Right hindlimb (tissue), 1 donor: ENCODE data around the gene KLHL11.
A peak's percentile ranks its signal among the peaks of the same experiment; 100 is the strongest.
"Not testable (repeated sequence)": the region's sequence is repeated elsewhere in the genome, so short reads cannot be mapped to it uniquely, and the experiment has no call there.

ENCODE experiments used
- DNase-seq: peaks from one replicate; pipeline ENCODE4 v3.0.0-alpha.2; 2018

Gene KLHL11

DNA sequence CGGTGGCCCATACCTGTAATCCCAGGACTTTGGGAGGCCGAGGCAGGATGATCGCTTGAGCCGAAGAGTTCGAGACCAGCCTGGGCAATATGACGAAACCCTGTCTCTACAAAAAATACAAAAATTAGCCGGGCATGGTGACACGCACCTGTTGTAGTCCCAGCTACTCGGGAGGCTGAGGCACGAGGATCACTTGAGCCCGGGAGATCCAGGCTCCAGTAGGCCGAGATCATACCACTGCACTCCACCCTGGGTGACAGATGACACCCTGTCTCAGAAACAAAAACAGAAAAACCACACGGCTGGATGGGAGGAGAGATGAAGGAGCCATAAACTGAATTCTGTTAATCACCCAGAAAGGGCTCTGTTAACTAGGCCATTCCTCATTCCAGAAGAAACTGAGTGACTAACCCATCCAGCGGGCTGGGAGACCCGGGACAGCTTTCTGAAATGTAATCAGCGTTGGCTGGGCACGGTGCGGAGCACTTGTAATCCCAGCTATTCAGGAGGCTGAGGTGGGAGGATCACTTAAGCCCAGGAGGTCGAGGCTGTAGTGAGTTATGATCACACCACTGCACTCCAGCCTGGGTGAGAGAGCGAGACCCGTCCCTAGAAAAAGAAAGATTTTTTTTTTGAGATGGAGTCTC, 28.6 kb downstream of the KLHL11 start:
- no peak for DNase-seq

DNA sequence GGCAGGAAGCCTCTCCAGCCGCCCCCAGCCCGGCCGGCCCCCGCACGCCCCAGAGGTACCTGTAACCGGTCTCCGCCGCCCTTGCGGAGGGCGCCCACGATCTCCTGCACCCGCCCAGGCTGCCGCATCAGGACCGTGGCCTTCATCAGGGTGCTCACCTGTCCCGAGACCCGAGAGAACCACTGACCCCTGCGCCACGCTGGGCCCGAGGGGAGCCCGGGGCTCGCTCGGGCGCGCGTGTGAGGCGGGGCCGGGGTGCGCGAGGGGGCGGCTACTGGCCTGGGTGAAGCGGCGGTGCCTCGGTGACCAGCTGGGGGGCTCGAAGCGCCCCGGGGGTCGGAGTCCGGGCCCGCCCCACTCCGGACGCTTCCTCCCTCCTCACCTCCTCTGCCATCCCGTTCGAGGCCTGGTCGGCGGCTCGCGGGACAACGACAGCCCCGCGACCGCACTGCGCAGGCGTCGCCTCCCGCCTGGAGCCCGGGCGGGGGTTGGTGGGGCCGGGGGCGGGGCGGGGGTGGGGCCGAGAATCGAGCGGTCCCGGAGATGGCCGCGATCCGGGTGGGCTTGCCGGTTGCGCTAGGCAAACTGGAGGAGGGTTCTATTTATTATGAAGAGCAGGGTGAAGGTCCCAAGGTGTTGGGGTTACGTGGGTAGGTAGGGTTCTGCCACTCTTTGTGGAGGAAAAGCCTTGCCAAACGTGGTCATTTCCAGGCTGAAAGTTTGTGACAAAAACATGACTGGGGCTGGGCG, 29.2 kb downstream of the KLHL11 start, which contains the start of gene NT5C3B:
TSS of gene NT5C3B (minus strand) at position 433 of the 750 bp plus-strand sequence. CDS start at position 394, 39 bp downstream.
- peak; percentile 83 for DNase-seq

DNA sequence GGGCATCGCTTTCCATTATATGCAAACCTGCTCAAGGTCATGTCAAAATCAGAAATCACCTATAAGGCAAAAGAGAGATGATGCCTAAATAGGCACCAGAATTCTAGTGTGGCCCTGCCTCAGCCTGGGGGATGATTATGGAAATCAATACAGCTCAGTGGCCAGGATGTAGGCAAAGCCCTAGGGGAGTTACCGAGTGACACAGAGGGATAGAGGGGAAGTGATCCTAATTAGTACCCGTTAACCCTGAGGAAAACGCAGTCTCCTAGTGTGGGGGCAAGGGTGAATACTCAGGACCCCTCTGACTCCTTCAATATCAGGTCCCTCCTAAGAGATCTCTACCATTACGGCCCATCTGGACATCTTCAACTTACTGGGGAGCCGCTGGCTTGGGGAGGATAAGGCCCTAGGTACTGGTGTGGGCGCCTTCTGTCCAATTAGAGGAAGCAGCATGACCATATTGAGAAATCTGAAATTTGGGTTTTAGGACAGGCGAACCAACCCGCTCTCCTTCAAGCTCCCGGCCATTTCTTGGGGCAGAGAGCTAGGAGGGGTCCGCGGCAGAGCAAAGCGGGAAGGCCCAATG, 29.9 kb downstream of the KLHL11 start:
- DNase-seq = no peak

DNA sequence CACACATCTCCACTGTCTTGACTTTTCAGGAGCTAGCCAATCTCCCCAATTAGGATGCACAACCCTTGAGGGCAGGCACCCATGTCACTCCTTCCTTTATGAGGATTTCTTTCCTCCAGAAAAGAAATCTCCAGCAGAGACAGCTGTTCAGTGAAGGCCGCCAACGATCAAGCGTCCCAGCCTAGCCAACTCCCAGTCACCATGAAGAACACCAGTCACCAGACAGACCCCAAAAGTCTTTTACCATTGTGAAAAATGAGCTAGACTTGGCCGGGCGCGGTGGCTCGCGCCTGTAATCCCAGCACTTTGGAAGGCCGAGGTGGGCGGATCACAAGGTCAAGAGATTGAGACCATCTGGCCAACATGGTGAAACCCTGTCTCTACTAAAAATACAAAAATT, 35.3 kb downstream of the KLHL11 start:
- DNase-seq = not testable (repeated sequence)

GRCh38 chr17:41825175-41825845, 39.9 kb downstream of the KLHL11 start:
- DNase-seq = no peak

DNA sequence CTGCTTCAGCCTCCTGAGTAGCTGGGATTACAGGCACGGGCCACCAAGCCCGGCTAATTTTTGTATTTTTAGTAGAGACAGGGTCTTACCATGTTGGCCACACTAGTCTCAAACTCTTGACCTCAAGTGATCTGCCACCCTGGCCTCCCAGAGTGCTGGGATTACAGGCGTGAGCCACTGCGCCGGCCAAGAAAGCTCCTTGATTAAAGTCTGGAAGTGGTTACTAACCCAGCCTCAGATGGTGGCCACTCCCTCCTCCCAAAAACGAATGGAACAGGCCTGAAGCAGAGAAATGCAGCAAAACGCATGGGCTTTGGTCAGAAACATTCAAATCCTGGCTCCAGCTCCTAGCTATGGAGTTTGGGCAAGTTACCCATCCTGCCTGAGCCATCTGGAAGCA, 41.1 kb downstream of the KLHL11 start:
- peak; percentile 30 for DNase-seq

DNA sequence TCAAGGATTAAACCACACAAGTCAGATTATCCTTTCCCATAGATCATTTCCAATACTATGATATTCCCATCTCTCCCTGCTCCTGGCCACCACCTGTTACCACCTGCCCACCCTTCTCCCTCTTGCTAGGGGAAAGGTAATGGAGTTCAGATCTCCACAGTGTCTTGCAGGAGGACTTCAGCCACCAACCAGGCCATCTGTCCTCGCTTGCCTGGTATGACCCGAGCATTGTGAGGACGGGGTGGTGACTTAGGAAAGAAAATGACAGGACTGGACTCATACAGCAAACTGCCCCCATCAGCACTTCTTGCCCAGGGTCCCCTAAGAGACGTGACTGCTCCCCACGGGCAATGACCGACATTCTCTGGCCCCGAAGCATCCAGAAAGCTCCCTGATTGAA, 41.6 kb downstream of the KLHL11 start:
- no peak for DNase-seq

- no peak for DNase-seq
These were observed 42.1 kb downstream of the KLHL11 start for GRCh38 chr17:41823141-41823524.

DNA sequence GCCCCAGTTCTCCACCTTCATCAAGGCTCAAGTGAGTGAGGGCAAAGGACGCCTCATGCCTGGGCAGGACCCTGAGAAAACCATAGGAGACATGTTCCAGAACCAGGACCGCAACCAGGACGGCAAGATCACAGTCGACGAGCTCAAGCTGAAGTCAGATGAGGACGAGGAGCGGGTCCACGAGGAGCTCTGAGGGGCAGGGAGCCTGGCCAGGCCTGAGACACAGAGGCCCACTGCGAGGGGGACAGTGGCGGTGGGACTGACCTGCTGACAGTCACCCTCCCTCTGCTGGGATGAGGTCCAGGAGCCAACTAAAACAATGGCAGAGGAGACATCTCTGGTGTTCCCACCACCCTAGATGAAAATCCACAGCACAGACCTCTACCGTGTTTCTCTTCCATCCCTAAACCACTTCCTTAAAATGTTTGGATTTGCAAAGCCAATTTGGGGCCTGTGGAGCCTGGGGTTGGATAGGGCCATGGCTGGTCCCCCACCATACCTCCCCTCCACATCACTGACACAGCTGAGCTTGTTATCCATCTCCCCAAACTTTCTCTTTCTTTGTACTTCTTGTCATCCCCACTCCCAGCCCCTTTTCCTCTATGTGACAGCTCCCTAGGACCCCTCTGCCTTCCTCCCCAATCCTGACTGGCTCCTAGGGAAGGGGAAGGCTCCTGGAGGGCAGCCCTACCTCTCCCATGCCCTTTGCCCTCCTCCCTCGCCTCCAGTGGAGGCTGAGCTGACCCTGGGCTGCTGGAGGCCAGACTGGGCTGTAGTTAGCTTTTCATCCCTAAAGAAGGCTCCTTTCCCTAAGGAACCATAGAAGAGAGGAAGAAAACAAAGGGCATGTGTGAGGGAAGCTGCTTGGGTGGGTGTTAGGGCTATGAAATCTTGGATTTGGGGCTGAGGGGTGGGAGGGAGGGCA, 42.7 kb downstream of the KLHL11 start:
- DNase-seq = no peak

GRCh38 chr17:41821776-41822175, 43.4 kb downstream of the KLHL11 start:
- no peak for DNase-seq

DNA sequence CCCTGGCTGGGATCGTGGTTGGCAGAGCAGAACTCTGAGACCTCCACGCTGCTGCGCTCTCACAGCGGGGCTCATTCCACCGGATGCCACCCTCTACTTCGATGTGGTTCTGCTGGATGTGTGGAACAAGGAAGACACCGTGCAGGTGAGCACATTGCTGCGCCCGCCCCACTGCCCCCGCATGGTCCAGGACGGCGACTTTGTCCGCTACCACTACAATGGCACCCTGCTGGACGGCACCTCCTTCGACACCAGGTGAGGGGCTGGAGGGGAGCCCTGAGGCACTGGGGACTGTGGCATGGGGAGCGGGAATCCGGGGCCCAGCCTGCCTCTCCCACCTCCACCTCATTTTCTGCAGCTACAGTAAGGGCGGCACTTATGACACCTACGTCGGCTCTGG, 47.2 kb downstream of the KLHL11 start:
- DNase-seq = no peak

DNA sequence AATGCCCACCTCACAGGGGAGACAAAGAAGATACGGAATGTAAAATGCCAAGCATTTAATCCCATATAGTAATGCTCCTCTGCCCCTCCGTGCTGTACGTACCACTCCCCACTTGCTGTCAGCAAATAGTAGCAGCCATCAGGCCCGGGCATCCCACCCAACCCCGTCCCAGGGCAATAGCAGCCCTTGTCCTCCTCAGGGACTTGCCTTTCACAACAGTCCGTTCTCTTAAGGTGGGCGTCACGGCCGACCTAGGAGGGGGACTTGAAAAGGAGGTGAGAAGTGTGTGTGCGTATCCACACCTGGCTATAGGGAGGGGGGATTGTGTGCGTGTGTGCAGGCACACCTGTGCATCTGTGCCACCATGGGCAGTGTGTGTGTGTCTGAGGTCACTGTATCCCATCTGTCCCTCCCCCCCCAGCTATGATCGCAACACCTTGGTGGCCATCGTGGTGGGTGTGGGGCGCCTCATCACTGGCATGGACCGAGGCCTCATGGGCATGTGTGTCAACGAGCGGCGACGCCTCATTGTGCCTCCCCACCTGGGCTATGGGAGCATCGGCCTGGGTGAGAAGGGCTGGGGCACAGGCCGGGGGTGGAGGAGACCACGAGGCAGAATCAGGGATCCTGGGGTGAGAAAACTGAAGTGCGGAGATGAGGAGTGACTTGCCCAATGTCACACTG, 48.4 kb downstream of the KLHL11 start:
- DNase-seq = no peak

- DNase-seq = no peak
These were observed 51.0 kb downstream of the KLHL11 start for GRCh38 chr17:41814195-41814594.

- DNase-seq = no peak
These were observed 51.5 kb downstream of the KLHL11 start for GRCh38 chr17:41813699-41814124.

GRCh38 chr17:41813152-41813680, 52.0 kb downstream of the KLHL11 start:
- no peak for DNase-seq

DNA sequence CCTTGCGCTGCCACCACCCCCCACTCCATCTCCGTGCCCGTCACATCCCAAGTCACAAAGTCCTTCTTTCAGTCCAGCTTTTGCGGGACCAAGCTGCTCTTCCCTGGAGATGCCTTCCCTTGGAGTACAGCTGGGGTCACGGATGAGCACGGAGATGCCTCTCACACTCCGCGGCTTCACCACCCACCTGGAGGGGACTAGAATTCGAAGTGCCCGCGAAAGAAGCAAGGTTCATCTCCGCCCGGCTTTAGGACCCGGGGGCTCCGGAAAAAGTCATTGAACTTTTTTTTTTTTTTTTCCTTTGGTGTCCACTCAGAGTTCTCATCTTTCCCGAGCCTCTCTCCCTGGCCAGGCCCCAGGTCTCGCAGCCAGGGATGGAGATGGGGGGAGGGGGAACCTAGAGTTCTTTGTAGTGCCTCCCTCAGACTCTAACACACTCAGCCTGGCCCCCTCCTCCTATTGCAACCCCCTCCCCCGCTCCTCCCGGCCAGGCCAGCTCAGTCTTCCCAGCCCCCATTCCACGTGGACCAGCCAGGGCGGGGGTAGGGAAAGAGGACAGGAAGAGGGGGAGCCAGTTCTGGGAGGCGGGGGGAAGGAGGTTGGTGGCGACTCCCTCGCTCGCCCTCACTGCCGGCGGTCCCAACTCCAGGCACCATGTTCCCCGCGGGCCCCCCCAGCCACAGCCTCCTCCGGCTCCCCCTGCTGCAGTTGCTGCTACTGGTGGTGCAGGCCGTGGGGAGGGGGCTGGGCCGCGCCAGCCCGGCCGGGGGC, 52.7 kb downstream of the KLHL11 start, which contains the start of gene FKBP10:
TSS of gene FKBP10 (plus strand) at position 624 of the 771 bp plus-strand sequence. CDS start at position 655, 31 bp downstream.
- DNase-seq = peak; percentile 97

- DNase-seq = peak; percentile 90
These were observed 53.5 kb downstream of the KLHL11 start, which contains the start of gene P3H4 for GRCh38 chr17:41811549-41812380. Gene P3H4 (minus strand): TSS chr17:41811949. CDS start chr17:41811915, 34 bp downstream.

- DNase-seq = no peak
These were observed 54.3 kb downstream of the KLHL11 start for GRCh38 chr17:41810659-41811548.
